Stomach (tissue), 9 donors: ENCODE measurements around the gene ADCY7. TPM values are rescaled to one million over a fixed set of nuclear protein-coding genes. Genes with fewer than 3 reads are reported as not detected.

Experiments used
- DNase-seq, 2 donors: peaks; one replicate each; pipeline versions ENCODE4 v3.0.0 to v3.0.0-alpha.2; 2013 to 2019
- H3K27ac ChIP-seq, 5 donors: fragments of 200-600 bp in 4 of 5; sonication (generic) in 4 of 5; one replicate each; pipeline ENCODE4 v1.5.1; 2013 to 2019; ENCODE audit warnings: mild to moderate bottlenecking in 1 of 5, moderate library complexity in 1 of 5
- H3K27me3 ChIP-seq, 3 donors: fragments of 200-600 bp; sonication (generic); one replicate each; pipeline ENCODE4 v1.5.1; 2017 to 2019; ENCODE audit warnings: mixed run types in 1 of 3
- H3K36me3 ChIP-seq, 4 donors: fragments of 200-600 bp; sonication (generic); 1 replicate in 3 of 4; 2 replicates in 1 of 4; pipeline ENCODE4 v1.5.1; 2016 to 2019
- H3K4me1 ChIP-seq, 4 donors: fragments of 200-600 bp; sonication (generic); one replicate each; pipeline ENCODE4 v1.5.1; 2016 to 2019
- H3K4me3 ChIP-seq, 4 donors: fragments of 200-600 bp; sonication (generic) in 3 of 4; one replicate each; pipeline ENCODE4 v1.5.1; 2016 to 2019; ENCODE audit warnings: mild to moderate bottlenecking in 1 of 4
- H3K9me3 ChIP-seq, 4 donors: fragments of 200-600 bp; sonication (generic); one replicate each; pipeline ENCODE4 v1.5.1; 2016 to 2019
- CTCF ChIP-seq, 7 experiments: fragments of 450-650 bp in 4 of 7; fragments of 200-600 bp in 3 of 7; sonication (generic) in 3 of 7; IDR thresholded peaks; one replicate each; pipeline ENCODE4 v1.5.1; 2016 to 2019; ENCODE audit warnings: antibody characterized with exemption in 7 of 7, control low read depth in 2 of 7, mild to moderate bottlenecking in 1 of 7
- EP300 ChIP-seq: sonication (generic); formaldehyde crosslinking; IDR thresholded peaks from one replicate; pipeline ENCODE4 v1.6.1; 2017; ENCODE audit warnings: antibody characterized with exemption
- POLR2A ChIP-seq, 4 donors: fragments of 450-650 bp; IDR thresholded peaks; one replicate each; pipeline ENCODE4 v1.6.1; 2016; ENCODE audit warnings: antibody characterized with exemption in 4 of 4, control low read depth in 2 of 4, mild to moderate bottlenecking in 1 of 4, moderate library complexity in 1 of 4
- POLR2AphosphoS5 ChIP-seq, 3 donors: sonication (generic); formaldehyde crosslinking; IDR thresholded peaks; one replicate each; pipeline ENCODE4 v1.6.1; 2016; ENCODE audit warnings: antibody characterized with exemption in 3 of 3
- WGBS, 5 donors: extraction: QIAGEN DNeasy Blood & Tissue Kit in 3 of 5; methylation state at CpG; one replicate each; pipeline versions ENCODE4 v1.1.5 to v1.1.7; 2013 to 2018; 5-methylcytosine and 5-hydroxymethylcytosine counted together
- intact Hi-C: fragments of 100-400 bp; cut with DNase I; formaldehyde crosslinking; loops from one replicate; pipeline ENCODE4 v1.15.1; 2023; ENCODE audit warnings: low total_unique reads
- polyA plus RNA-seq, 3 donors: library from polyadenylated mRNA; stranded (reverse); fragments of 200-250 nt; gene quantifications; one replicate each; pipeline ENCODE4 v1.2.3, GENCODE V29; 2013
- total RNA-seq, 5 donors: library from RNA; depleted of rRNA; stranded (reverse); fragments of >200 nt; gene quantifications; one replicate each; pipeline versions ENCODE4 v1.1.0 to v1.2.3, GENCODE V29; 2014 to 2016
- donor health status: healthy with polysubstance abuse.
- donor health status: Bipolar disorder and iron deficiency.
- donor health status: healthy.

The ADCY7 gene
- total and polyA plus RNA-seq, 8 donors, result 0.76 to 216 (median 16.5) TPM

GRCh38 chr16:50286681-50287080, 20.3 kb downstream of the ADCY7 start:
- no peaks in the 10 kb centered on the region for H3K27me3 ChIP-seq
- H3K27ac ChIP-seq, result no peak overlapping the region
- intact Hi-C loops, result no loop called here
- H3K4me3 ChIP-seq, result no peak overlapping the region
- DNase-seq, result no peak
- H3K4me1 ChIP-seq, result peaks cover 13 to 38% (median 23%) of the 10 kb centered on the region in 4 donors
- 95 to 99% (median 96%) methylated on average over 3 of the region's 3 CpGs for WGBS, 5 donors
- TF ChIP-seq CTCF (IDR thresholded peaks at IDR 0.05), result no peak
- no peak for TF ChIP-seq POLR2AphosphoS5 (IDR thresholded peaks at IDR 0.05)
- no peak for TF ChIP-seq POLR2A (IDR thresholded peaks at IDR 0.05)
- peaks cover 0 to 35% (median 12%) of the 10 kb centered on the region in 4 donors for H3K36me3 ChIP-seq
- no peaks in the 10 kb centered on the region for H3K9me3 ChIP-seq

GRCh38 chr16:50288026-50288425, 21.7 kb downstream of the ADCY7 start:
- Histone ChIP-seq H3K36me3 (peaks cover 5 to 44% (median 20%) of the 10 kb centered on the region in 4 donors), H3K4me3 (no peak overlapping the region), H3K4me1 (peaks cover 11 to 25% (median 15%) of the 10 kb centered on the region in 4 donors), H3K27ac (no peak overlapping the region), H3K27me3 (no peaks in the 10 kb centered on the region), H3K9me3 (no peaks in the 10 kb centered on the region)
- TF ChIP-seq EP300, result no peak
- TF ChIP-seq CTCF (IDR thresholded peaks at IDR 0.05), result no peak
- no peak for TF ChIP-seq POLR2AphosphoS5 (IDR thresholded peaks at IDR 0.05)
- no peak for TF ChIP-seq POLR2A (IDR thresholded peaks at IDR 0.05)
- intact Hi-C loops, result no loop called here
- DNase-seq, result no peak
- WGBS, 5 donors, result 92 to 97% (median 93%) methylated on average over 15 to 17 of the region's 17 CpGs

GRCh38 chr16:50288920-50289319, 22.6 kb downstream of the ADCY7 start:
- DNase-seq, result no peak
- intact Hi-C loops, result no loop called here
- no peaks in the 10 kb centered on the region for H3K27me3 ChIP-seq
- H3K27ac ChIP-seq, result no peak overlapping the region
- WGBS, 5 donors, result 75 to 86% (median 83%) methylated on average over 3 of the region's 3 CpGs
- H3K4me1 ChIP-seq, result peaks cover 6 to 16% (median 8%) of the 10 kb centered on the region in 4 donors
- peaks cover 11 to 53% (median 27%) of the 10 kb centered on the region in 4 donors for H3K36me3 ChIP-seq
- H3K9me3 ChIP-seq, result no peaks in the 10 kb centered on the region
- H3K4me3 ChIP-seq, result no peak overlapping the region
- TF ChIP-seq POLR2AphosphoS5 (IDR thresholded peaks at IDR 0.05), result no peak
- TF ChIP-seq CTCF (IDR thresholded peaks at IDR 0.05), result no peak
- no peak for TF ChIP-seq POLR2A (IDR thresholded peaks at IDR 0.05)
- no peak for TF ChIP-seq EP300

- no peak for DNase-seq
These were observed 23.8 kb downstream of the ADCY7 start for GRCh38 chr16:50289950-50290764.

More at GRCh38 chr16:50289950-50290764, 23.8 kb downstream of the ADCY7 start:
- Histone ChIP-seq H3K4me1 (peaks cover 0 to 4% (median 0%) of the 10 kb centered on the region in 4 donors), H3K27ac (no peak overlapping the region), H3K4me3 (no peak overlapping the region), H3K9me3 (no peaks in the 10 kb centered on the region), H3K27me3 (no peaks in the 10 kb centered on the region), H3K36me3 (peaks cover 11 to 66% (median 36%) of the 10 kb centered on the region in 4 donors)
- TF ChIP-seq EP300 (no peak), CTCF (IDR thresholded peaks at IDR 0.05) (no peak), POLR2A (IDR thresholded peaks at IDR 0.05) (no peak), POLR2AphosphoS5 (IDR thresholded peaks at IDR 0.05) (no peak)
- WGBS, 5 donors, result 85 to 92% (median 91%) methylated on average over 17 to 30 of the region's 30 CpGs
- intact Hi-C loops, result no loop called here
